ENCODE measurements around the gene ATP2C2. TPM values are rescaled to one million over a fixed set of nuclear protein-coding genes. Genes with fewer than 3 reads are reported as not detected.
A peak's percentile ranks its signal among the peaks of the same experiment; 100 is the strongest.
"Not testable (repeated sequence)": the region's sequence is repeated elsewhere in the genome, so short reads cannot be mapped to it uniquely, and the experiment has no call there.

ATP2C2 gene
- total RNA-seq, 1 donor from 2014 or later = not detected

DNA sequence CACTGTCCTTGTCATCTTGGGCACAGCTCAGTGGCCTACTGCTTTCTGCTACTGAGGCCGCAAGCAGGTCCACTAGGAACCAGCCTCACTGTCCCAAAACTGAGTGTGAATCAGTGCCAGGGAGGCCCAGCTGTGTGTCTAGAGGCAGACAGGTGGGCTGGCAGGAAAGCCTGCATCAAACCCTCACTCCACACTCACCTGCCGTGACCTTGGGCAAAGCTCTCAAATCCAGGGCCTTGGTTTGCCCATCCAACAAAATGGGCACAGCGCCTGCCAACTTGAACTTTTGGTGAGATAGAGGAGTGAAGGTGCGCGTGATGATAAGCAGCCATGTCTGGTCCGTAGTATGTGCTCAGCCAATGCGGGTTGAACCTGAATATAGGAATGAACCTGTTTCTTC lies 14.8 kb downstream of the ATP2C2 start:
- ATAC-seq = no peak

DNA sequence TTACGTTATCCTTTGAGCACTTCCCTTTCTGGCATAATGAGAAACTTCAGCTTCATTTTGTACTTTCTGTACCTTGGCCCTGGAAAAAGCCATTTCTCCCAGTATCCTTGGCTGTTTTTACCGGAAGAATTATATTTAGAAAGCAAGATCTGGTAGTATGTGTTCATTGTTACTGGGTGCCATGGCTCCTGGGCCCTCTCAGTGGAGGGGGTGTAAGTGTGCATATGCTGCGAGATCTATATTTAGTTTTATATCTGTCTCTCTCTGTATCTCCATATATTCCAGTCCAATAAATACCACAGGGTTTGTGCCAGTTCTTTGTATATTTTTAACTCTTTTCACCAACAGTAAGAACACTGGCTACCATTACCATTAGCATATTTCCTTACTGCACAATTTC lies 17.7 kb downstream of the ATP2C2 start:
- DNase-seq (ENCODE audit: missing footprints) = no peak
- intact Hi-C loops (cut with DNase I) = no loop called here
- peak; percentile 60 for ATAC-seq

More for the DNA sequence above, 14.8 kb downstream of the ATP2C2 start:
- DNase-seq (ENCODE audit: missing footprints) = no peak
- intact Hi-C loops (cut with DNase I) = no loop called here

- intact Hi-C loops (cut with DNase I) = no loop called here
- DNase-seq (ENCODE audit: missing footprints) (no peak), ATAC-seq (no peak)
Observed at GRCh38 chr16:84387021-84387420, 18.7 kb downstream of the ATP2C2 start.

DNA sequence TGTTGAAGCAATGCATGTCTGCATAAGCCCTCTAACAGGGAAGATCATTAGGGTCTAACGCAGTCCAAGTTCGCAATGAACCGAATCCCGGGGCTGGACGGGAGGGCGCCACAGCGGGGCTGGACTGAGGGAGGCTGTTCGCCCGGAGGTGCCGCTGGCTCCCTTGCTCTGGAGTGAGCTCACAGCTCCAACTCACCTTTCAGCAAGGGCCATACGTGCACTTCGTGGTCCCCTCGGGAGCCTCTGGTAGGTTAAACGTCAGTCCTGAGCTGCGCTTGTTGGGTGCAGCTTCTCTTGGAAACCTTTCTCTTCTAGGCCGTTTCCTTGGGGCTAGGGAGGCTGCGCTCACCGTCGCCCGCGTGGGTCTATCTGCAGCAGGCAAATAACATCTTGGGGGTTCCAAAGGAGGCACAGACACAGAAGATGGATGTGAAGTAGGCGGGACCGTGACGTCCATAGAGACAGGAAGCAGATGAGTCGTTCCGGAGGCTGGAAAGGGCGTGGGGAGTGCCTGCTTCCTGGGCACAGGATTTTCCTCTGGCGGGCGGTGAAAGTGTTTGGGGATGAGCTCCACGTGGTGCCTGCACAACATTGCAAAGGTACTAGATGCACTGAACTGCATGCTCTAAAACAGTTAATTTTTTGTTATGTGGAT lies 21.9 kb downstream of the ATP2C2 start:
- intact Hi-C loops (cut with DNase I) = no loop called here
- no peak for ATAC-seq
- DNase-seq (ENCODE audit: missing footprints) = no peak

DNA sequence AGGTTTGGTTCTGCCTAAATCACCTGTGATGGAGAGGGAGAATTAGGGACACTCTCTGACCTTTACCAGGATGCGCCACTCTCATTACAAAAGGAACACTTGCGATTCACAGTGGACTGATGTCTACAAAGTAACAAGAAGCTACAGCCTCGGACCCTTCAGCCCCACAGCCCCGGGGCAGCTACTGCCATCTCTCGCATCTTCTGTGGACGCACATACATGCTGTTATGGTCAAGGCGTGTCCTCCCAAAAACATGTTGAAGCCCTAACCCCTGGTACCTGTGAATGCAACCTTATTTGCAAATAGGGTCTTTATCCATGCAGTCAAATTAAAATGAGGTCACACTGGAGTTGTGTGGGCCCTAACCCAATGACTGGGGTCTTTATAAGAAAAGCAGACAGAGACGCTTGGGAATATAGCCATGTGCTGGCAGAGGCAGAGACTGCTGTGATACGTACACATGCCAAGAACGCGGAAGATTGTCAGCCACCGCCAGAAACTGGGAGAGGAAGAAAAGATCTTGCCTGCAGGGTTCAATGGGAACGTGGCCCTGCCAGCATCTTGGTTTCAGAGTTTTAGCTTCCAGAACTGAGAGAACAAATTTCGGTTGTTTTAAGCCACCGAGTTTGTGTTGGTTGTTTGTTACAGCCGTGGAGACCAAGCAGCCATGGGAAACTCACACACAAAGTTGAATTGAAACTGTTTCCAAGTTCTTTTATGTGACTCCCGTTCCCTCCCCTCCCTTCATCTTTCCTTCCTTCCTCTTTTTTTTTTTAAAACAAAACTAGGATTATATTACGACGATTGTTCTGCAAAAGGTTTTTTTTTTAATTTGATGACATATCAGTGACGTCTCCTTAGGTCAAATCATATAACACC lies 23.1 kb downstream of the ATP2C2 start:
- no peak for DNase-seq (ENCODE audit: missing footprints)

DNA sequence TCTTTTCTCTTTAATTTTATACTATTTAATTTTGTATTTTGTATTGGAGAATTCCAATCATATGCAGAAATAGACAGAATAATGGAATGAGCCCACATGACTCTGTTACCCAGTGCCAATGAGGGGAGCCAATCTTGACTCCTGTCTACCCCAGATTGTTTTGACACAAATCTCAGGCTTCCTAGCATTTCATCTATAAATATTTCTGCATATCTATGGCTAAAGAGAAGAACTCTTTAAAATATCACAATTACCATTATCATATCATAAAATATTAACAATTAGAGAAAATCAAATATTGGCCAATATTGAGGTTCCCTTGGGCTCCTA lies 23.7 kb downstream of the ATP2C2 start:
- no peak for DNase-seq (ENCODE audit: missing footprints)
- ATAC-seq = no peak

More for the DNA sequence above, 23.1 kb downstream of the ATP2C2 start:
- ATAC-seq = no peak
- intact Hi-C loops (cut with DNase I) = no loop called here

GRCh38 chr16:84396082-84396481 lies 27.7 kb downstream of the ATP2C2 start:
- intact Hi-C loops (cut with DNase I); DNase-seq (ENCODE audit: missing footprints); ATAC-seq: not testable (repeated sequence)

More for the DNA sequence above, 23.7 kb downstream of the ATP2C2 start:
- intact Hi-C loops (cut with DNase I) = no loop called here

GRCh38 chr16:84396537-84397008 lies 28.2 kb downstream of the ATP2C2 start:
- ATAC-seq (no peak), DNase-seq (ENCODE audit: missing footprints) (no peak)
- intact Hi-C loops (cut with DNase I) = no loop called here

DNA sequence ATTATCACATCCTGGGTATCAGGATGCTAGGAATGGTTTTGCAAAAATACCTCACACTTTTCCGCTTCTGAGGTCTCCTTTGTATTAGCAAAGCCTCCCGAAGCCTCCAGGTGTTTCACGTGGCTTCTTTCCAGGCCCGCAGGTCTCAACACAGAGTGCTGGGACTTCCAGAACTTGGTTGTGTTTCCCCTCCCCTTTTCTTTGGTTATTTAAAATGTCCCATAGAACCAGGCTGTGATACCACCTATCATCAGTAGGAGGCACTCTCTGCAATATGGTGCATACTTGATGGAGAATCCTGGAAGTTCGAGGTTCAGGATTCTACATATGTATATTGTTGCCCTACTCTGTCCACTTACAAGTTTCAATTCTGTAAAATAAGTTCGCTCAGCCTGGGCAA lies 28.8 kb downstream of the ATP2C2 start:
- intact Hi-C loops (cut with DNase I) = no loop called here
- no peak for DNase-seq (ENCODE audit: missing footprints)
- ATAC-seq = no peak

- DNase-seq (ENCODE audit: missing footprints) (no peak), ATAC-seq (no peak)
- intact Hi-C loops (cut with DNase I) = no loop called here
Observed at GRCh38 chr16:84398701-84399100, 30.4 kb downstream of the ATP2C2 start.

DNA sequence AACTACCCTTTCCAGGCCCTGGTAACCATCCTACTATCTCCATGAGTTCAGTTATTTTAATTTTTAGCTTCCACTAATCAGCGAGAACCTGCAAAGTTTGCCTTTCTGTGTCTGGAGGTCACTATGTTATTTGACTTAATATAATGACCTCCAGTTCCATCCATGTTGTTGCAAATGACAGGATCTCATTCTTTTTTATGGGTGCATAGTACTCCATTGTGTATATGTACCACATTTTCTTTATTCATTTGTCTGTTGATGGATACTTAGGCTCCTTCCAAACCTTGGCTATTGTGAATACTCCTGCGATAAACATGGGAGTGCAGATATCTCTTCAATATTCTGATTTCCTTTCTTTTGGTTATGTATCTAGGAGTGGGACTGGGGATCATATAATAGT lies 31.6 kb downstream of the ATP2C2 start:
- intact Hi-C loops (cut with DNase I); DNase-seq (ENCODE audit: missing footprints): not testable (repeated sequence)

GRCh38 chr16:84403435-84403834 lies 35.1 kb downstream of the ATP2C2 start:
- ATAC-seq; DNase-seq (ENCODE audit: missing footprints); intact Hi-C loops (cut with DNase I): not testable (repeated sequence)

More for the DNA sequence above, 31.6 kb downstream of the ATP2C2 start:
- not testable (repeated sequence) for ATAC-seq

DNA sequence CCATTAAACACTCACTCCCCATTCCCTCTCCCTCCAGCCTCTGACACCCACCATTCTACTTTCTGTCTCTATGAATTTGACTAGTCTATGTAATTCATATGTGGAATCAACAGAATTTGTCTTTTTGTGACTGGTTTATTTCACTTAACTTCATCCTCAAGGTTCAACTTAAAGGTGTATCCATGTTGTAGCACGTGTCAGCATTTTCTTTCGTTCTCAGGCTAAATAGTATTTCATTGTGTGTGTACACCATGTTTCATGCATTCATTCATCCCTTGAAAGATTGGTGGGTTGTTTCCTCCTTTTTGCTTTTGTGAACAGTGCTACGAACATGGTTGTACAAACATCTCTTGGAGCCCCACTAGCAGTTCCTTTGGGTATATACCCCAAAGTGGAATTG lies 36.0 kb downstream of the ATP2C2 start:
- intact Hi-C loops (cut with DNase I) = no loop called here
- ATAC-seq = no peak

DNA sequence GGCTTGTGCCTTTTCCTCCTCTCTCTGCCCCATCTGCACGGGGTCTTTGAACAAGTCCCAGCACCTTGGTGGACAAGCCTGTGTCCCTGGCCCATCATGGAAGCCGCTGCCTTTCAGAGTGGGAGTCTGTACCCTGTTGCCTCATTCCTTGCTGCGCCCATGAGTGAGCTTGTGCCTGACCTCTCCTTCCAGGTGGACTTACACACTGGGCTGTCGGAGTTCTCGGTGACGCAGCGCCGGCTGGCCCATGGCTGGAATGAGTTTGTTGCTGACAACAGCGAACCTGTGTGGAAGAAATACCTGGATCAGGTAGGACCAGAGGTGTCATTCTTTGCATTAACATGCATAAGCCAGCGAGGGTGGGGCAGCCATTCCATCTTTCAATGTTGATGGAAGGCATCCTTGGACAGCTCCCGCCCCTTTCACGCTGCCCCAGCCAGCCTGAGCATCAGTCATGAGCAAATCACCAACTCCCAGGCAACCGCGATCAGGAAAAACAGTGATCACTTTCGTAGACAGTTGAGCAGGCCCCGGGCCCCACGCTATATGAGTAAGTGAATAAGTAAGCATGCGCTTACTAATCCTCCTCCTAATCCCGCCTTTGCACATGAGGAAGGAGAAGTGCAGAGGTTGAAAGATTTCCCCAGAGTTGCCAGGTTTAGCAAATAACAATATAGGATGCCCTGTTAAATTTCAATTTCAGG lies 36.8 kb downstream of the ATP2C2 start:
- intact Hi-C loops (cut with DNase I) = no loop called here
- ATAC-seq = no peak
- no peak for DNase-seq (ENCODE audit: missing footprints)

More for the DNA sequence above, 36.0 kb downstream of the ATP2C2 start:
- DNase-seq (ENCODE audit: missing footprints) = no peak

- DNase-seq (ENCODE audit: missing footprints) = no peak
- ATAC-seq = no peak
- intact Hi-C loops (cut with DNase I) = no loop called here
Observed at GRCh38 chr16:84406006-84406963, 37.9 kb downstream of the ATP2C2 start.

DNA sequence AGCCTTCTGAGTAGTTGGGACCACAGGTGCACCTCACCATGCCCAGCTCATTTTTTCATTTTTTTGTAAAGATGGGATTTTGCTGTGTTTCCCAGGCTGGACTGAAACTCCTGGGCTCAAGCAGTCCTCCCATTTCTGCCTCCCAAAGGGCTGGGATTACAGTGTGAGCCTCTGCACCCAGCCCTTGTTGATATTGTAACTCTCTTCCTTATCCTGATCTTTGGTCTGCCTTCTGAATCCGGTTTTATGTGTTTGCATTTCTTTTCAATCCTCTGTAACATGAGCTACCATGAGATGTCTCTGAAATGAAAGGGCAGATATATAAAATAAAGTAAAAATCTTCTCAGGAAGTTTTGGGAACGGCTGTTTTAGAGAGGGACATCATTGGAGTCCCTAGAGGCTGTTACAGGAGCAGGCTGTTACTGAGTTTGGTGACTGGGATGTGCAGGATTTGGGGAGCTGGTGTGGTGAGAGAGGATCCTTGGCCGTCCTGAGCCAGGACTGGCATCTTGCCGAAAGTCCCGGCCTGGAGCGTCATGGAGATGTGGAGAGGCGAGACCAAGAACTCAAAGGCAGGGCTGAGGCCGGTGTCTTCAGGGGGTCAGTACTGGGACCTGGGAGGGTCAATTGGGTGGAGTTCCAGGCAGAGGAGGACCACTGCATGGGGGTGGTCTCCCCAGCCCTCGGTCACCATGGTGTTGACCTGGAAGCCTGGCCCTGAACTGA lies 39.4 kb downstream of the ATP2C2 start:
- DNase-seq (ENCODE audit: missing footprints) = no peak
- no peak for ATAC-seq
- intact Hi-C loops (cut with DNase I) = no loop called here

- ATAC-seq = no peak
- DNase-seq (ENCODE audit: missing footprints) = no peak
- intact Hi-C loops (cut with DNase I) = no loop called here
Observed at GRCh38 chr16:84408314-84408690, 40.0 kb downstream of the ATP2C2 start.

DNA sequence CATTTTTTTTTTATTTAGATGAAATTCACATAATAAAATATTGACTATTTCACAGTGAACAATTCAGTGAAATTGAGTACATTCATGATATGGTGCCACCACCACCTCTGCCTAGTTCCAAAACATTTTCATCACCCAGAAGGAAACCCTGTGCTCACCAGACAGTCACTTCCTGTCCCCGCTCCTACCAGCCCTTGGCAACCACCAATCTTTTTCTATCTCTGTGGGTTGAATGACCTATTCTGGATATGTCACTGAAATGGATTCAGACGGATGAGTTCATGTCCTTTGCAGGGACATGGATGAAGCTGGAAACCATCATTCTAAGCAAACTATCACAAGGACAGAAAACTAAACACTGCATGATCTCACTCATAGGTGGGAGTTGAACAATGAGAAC lies 40.5 kb downstream of the ATP2C2 start:
- DNase-seq (ENCODE audit: missing footprints) (no peak), ATAC-seq (no peak)
- intact Hi-C loops (cut with DNase I) = no loop called here

Measured in Right ventricle myocardium inferior (tissue), 1 donor.